Effector memory CD8-positive, alpha-beta T cell (primary cell): Measurements from ENCODE around the gene CIB2.

Source experiments
- ATAC-seq: fragments of 150-1000 bp; cut with Tn5 transposase; replicated peaks from 2 replicates; pipeline ENCODE4 v1.10.0; 2021; ENCODE audit warnings: mild to moderate bottlenecking, moderate library complexity
- DNase-seq, 3 experiments: peaks; one replicate each; pipeline ENCODE4 v3.0.0; 2021
- H3K27ac Mint-ChIP-seq, 2 donors: one replicate each; pipeline ENCODE4 v1.8.0; 2022; ENCODE audit warnings: mild to moderate bottlenecking in 2 of 2, mixed read lengths in 2 of 2, moderate library complexity in 2 of 2
- H3K27me3 Mint-ChIP-seq, 2 donors: one replicate each; pipeline ENCODE4 v1.8.0; 2022; ENCODE audit warnings: mixed read lengths in 2 of 2
- H3K36me3 Mint-ChIP-seq: one replicate; pipeline ENCODE4 v1.8.0; 2022; ENCODE audit warnings: mild to moderate bottlenecking, moderate library complexity, mixed read lengths; ENCODE audit not compliant: insufficient read depth
- H3K4me1 Mint-ChIP-seq, 2 donors: one replicate each; pipeline ENCODE4 v1.8.0; 2022; ENCODE audit warnings: low read depth in 2 of 2, mixed read lengths in 2 of 2
- H3K4me3 Mint-ChIP-seq, 2 donors: one replicate each; pipeline ENCODE4 v1.8.0; 2022; ENCODE audit warnings: mild to moderate bottlenecking in 2 of 2, mixed read lengths in 2 of 2, moderate library complexity in 2 of 2
- H3K9me3 Mint-ChIP-seq, 2 donors: one replicate each; pipeline ENCODE4 v1.8.0; 2022; ENCODE audit warnings: mixed read lengths in 2 of 2

CIB2 gene

GRCh38 chr15:78098131-78098755 lies 33.0 kb downstream of the CIB2 start:
- Mint-ChIP-seq H3K36me3 (no peaks in the 10 kb centered on the region), H3K27ac (no peak overlapping the region), H3K9me3 (no peaks in the 10 kb centered on the region), H3K4me3 (no peak overlapping the region), H3K4me1 (peaks cover 6 to 10% of the 10 kb centered on the region in 2 donors), H3K27me3 (no peaks in the 10 kb centered on the region)
- ATAC-seq (no peak), DNase-seq (no peak)

GRCh38 chr15:78097667-78098066 lies 33.6 kb downstream of the CIB2 start:
- no peaks in the 10 kb centered on the region for H3K27me3 Mint-ChIP-seq
- no peak overlapping the region for H3K27ac Mint-ChIP-seq
- no peaks in the 10 kb centered on the region for H3K9me3 Mint-ChIP-seq
- H3K36me3 Mint-ChIP-seq = no peaks in the 10 kb centered on the region
- ATAC-seq (no peak), DNase-seq (no peak)
- H3K4me1 Mint-ChIP-seq = peaks cover 0 to 4% of the 10 kb centered on the region in 2 donors
- no peak overlapping the region for H3K4me3 Mint-ChIP-seq

GRCh38 chr15:78093242-78094020 lies 37.8 kb downstream of the CIB2 start:
- Mint-ChIP-seq H3K4me1 (peaks cover 0 to 4% of the 10 kb centered on the region in 2 donors), H3K27ac (no peak overlapping the region), H3K27me3 (no peaks in the 10 kb centered on the region), H3K4me3 (no peak overlapping the region), H3K9me3 (no peaks in the 10 kb centered on the region), H3K36me3 (no peaks in the 10 kb centered on the region)
- no peak for ATAC-seq
- DNase-seq = no peak

GRCh38 chr15:78092261-78093041 lies 38.8 kb downstream of the CIB2 start, which contains the start of gene SH2D7:
TSS of gene SH2D7 (plus strand) at chr15:78092561. CDS start at chr15:78092585, 24 bp downstream.
- Mint-ChIP-seq H3K27me3 (no peaks in the 10 kb centered on the region), H3K4me3 (no peak within 1 kb of the TSS), H3K36me3 (no peaks in the 10 kb centered on the region), H3K9me3 (no peaks in the 10 kb centered on the region), H3K4me1 (peaks cover 0 to 4% of the 10 kb centered on the region in 2 donors), H3K27ac (peak within 1 kb of the TSS; percentile 1 to 3)
- ATAC-seq (no peak), DNase-seq (no peak)

- Mint-ChIP-seq H3K27ac (no peak overlapping the region), H3K27me3 (no peaks in the 10 kb centered on the region), H3K4me3 (no peak overlapping the region), H3K36me3 (no peaks in the 10 kb centered on the region), H3K4me1 (peaks cover 0 to 4% of the 10 kb centered on the region in 2 donors), H3K9me3 (no peaks in the 10 kb centered on the region)
- DNase-seq (no peak), ATAC-seq (no peak)
These were observed 40.7 kb downstream of the CIB2 start for GRCh38 chr15:78090422-78091063.

- Mint-ChIP-seq H3K9me3 (no peaks in the 10 kb centered on the region), H3K27ac (no peak overlapping the region), H3K36me3 (no peaks in the 10 kb centered on the region), H3K4me3 (no peak overlapping the region), H3K27me3 (no peaks in the 10 kb centered on the region), H3K4me1 (peaks cover 0 to 4% of the 10 kb centered on the region in 2 donors)
- no peak for DNase-seq
- ATAC-seq = no peak
These were observed 42.5 kb downstream of the CIB2 start for GRCh38 chr15:78088773-78089080.

GRCh38 chr15:78087951-78088772 lies 43.1 kb downstream of the CIB2 start:
- H3K4me3 Mint-ChIP-seq = no peak overlapping the region
- no peak for DNase-seq
- ATAC-seq = no peak
- H3K27me3 Mint-ChIP-seq = no peaks in the 10 kb centered on the region
- H3K36me3 Mint-ChIP-seq = no peaks in the 10 kb centered on the region
- no peaks in the 10 kb centered on the region for H3K9me3 Mint-ChIP-seq
- H3K27ac Mint-ChIP-seq = no peak overlapping the region
- H3K4me1 Mint-ChIP-seq = peaks cover 0 to 4% of the 10 kb centered on the region in 2 donors

GRCh38 chr15:78085928-78086327 lies 45.3 kb downstream of the CIB2 start:
- Mint-ChIP-seq H3K4me3 (no peak overlapping the region), H3K9me3 (no peaks in the 10 kb centered on the region), H3K27ac (no peak overlapping the region), H3K27me3 (no peaks in the 10 kb centered on the region), H3K36me3 (no peaks in the 10 kb centered on the region), H3K4me1 (peaks cover 0 to 2% of the 10 kb centered on the region in 2 donors)
- DNase-seq = no peak
- no peak for ATAC-seq

GRCh38 chr15:78084449-78084750 lies 46.8 kb downstream of the CIB2 start:
- Mint-ChIP-seq H3K4me1 (peaks cover 0 to 3% of the 10 kb centered on the region in 2 donors), H3K36me3 (no peaks in the 10 kb centered on the region), H3K9me3 (no peaks in the 10 kb centered on the region), H3K4me3 (no peak overlapping the region), H3K27me3 (no peaks in the 10 kb centered on the region), H3K27ac (no peak overlapping the region)
- DNase-seq (no peak), ATAC-seq (no peak)

- no peaks in the 10 kb centered on the region for H3K27me3 Mint-ChIP-seq
- ATAC-seq (no peak), DNase-seq (no peak)
- peaks cover 0 to 3% of the 10 kb centered on the region in 2 donors for H3K4me1 Mint-ChIP-seq
- no peak overlapping the region for H3K27ac Mint-ChIP-seq
- no peak overlapping the region for H3K4me3 Mint-ChIP-seq
- no peaks in the 10 kb centered on the region for H3K9me3 Mint-ChIP-seq
- H3K36me3 Mint-ChIP-seq = no peaks in the 10 kb centered on the region
These were observed 47.4 kb downstream of the CIB2 start for GRCh38 chr15:78083687-78084448.

GRCh38 chr15:78083186-78083585 lies 48.1 kb downstream of the CIB2 start:
- H3K36me3 Mint-ChIP-seq = no peaks in the 10 kb centered on the region
- no peak overlapping the region for H3K4me3 Mint-ChIP-seq
- DNase-seq (no peak), ATAC-seq (no peak)
- no peaks in the 10 kb centered on the region for H3K9me3 Mint-ChIP-seq
- H3K27ac Mint-ChIP-seq = no peak overlapping the region
- peaks cover 2 to 5% of the 10 kb centered on the region in 2 donors for H3K4me1 Mint-ChIP-seq
- H3K27me3 Mint-ChIP-seq = no peaks in the 10 kb centered on the region

- no peak for ATAC-seq
- no peaks in the 10 kb centered on the region for H3K9me3 Mint-ChIP-seq
- H3K27ac Mint-ChIP-seq = peak overlapping the region in 1 of 2 donors; percentile 8
- no peak for DNase-seq
- no peaks in the 10 kb centered on the region for H3K36me3 Mint-ChIP-seq
- no peaks in the 10 kb centered on the region for H3K27me3 Mint-ChIP-seq
- no peak overlapping the region for H3K4me3 Mint-ChIP-seq
- H3K4me1 Mint-ChIP-seq = peaks cover 6 to 8% of the 10 kb centered on the region in 2 donors
These were observed 48.5 kb downstream of the CIB2 start for GRCh38 chr15:78082743-78083110.
